Heart left ventricle (tissue), 13 donors: ENCODE measurements around the gene GARIN5B.

Source experiments
- CTCF ChIP-seq, 12 donors: fragments of 200-600 bp; sonication (generic) in 4 of 12; IDR thresholded peaks; one replicate each; pipeline versions ENCODE4 v1.5.0 to v1.8.0; 2018 to 2022; ENCODE audit warnings: antibody characterized with exemption in 12 of 12, mild to moderate bottlenecking in 5 of 12
- POLR2A ChIP-seq, 2 donors: fragments of 450-650 bp; IDR thresholded peaks; one replicate each; pipeline ENCODE4 v1.6.1; 2017; ENCODE audit warnings: antibody characterized with exemption in 2 of 2, mild to moderate bottlenecking in 2 of 2, moderate library complexity in 2 of 2
- donor health status: ischemic (EF 13 %, LVEDD 7.1; RV severe dilation, severe dysfunction).
- donor health status: DM: no; HTN: yes; CAD: no.
- donor health status: DM: no; HTN: no; CAD: no.
- donor health status: ischemic (EF 25% LVEDD 6.9; RV normal size, moderate dysfunction).
- donor health status: ischemic (EF 25% LVEDD 5.7; RV mildly dilated, moderate dysfunction).
- donor health status: ischemic (EF 35%, LVEDD 5.7; RV mildly dilated, moderate dysfunction).
- donor health status: nonischemic (EF 11% LVEDD 7.7; RV severe dilation, severe dysfunction).
- donor health status: DM: yes; HTN: yes; CAD: no.
- donor health status: PGD.
- donor health status: ischemic (EF 29% LVEDD 5.4; RV normal size, mild dysfunction).
- donor health status: nonischemic (EF 23%, LVEDD 6.1; RV moderate dilation, normal function).

- TF ChIP-seq POLR2A (IDR thresholded peaks at IDR 0.05) (no peak), CTCF (IDR thresholded peaks at IDR 0.05) (no peak)
Observed at GRCh38 chr19:55311397-55311796, 51.7 kb downstream of the GARIN5B start.
